GM12864 (cell line): Measurements from ENCODE around the gene GPA33.

Experiments
- DNase-seq: peaks from one replicate; pipeline ENCODE4 v3.0.0-alpha.2; 2011; ENCODE audit warnings: low read depth
- H3K4me3 ChIP-seq: 2 replicates; pipeline ENCODE4 v1.5.1; 2011; ENCODE audit warnings: mild to moderate bottlenecking, low read depth, low read length, control low read depth
- CTCF ChIP-seq: IDR thresholded peaks from 2 replicates; pipeline ENCODE4 v1.5.1; 2011; ENCODE audit warnings: low read depth, mild to moderate bottlenecking, moderate library complexity, low read length, control low read depth, inconsistent platforms; ENCODE audit errors: missing control alignments

GPA33 gene

GRCh38 chr1:167119696-167120095, 29.5 kb upstream of the GPA33 start:
- no peak overlapping the region for H3K4me3 ChIP-seq
- no peak for DNase-seq
- no peak for TF ChIP-seq CTCF

GRCh38 chr1:167118188-167118587, 28.0 kb upstream of the GPA33 start:
- no peak for TF ChIP-seq CTCF
- no peak overlapping the region for H3K4me3 ChIP-seq
- DNase-seq, result no peak

- TF ChIP-seq CTCF, result no peak
- no peak for DNase-seq
- H3K4me3 ChIP-seq, result no peak overlapping the region
These were observed 27.0 kb upstream of the GPA33 start for GRCh38 chr1:167117225-167117624.

- H3K4me3 ChIP-seq, result no peak overlapping the region
- no peak for DNase-seq
- no peak for TF ChIP-seq CTCF
These were observed 26.0 kb upstream of the GPA33 start for GRCh38 chr1:167116174-167116573.

GRCh38 chr1:167115655-167116054, 25.5 kb upstream of the GPA33 start:
- no peak for DNase-seq
- no peak for TF ChIP-seq CTCF
- H3K4me3 ChIP-seq, result no peak overlapping the region

GRCh38 chr1:167114725-167115124, 24.5 kb upstream of the GPA33 start:
- H3K4me3 ChIP-seq, result no peak overlapping the region
- TF ChIP-seq CTCF, result no peak
- no peak for DNase-seq

GRCh38 chr1:167111868-167112709, 21.9 kb upstream of the GPA33 start:
- TF ChIP-seq CTCF, result no peak
- H3K4me3 ChIP-seq, result no peak overlapping the region
- no peak for DNase-seq
